CD1c-positive myeloid dendritic cell (primary cell): Measurements from ENCODE around the gene PLA2G6.
"Not testable (repeated sequence)": the region's sequence is repeated elsewhere in the genome, so short reads cannot be mapped to it uniquely, and the experiment has no call there.

Experiments
- DNase-seq: peaks from one replicate; pipeline ENCODE4 v3.0.0-alpha.2; 2016; ENCODE audit errors: extremely low spot score

Gene PLA2G6

DNA sequence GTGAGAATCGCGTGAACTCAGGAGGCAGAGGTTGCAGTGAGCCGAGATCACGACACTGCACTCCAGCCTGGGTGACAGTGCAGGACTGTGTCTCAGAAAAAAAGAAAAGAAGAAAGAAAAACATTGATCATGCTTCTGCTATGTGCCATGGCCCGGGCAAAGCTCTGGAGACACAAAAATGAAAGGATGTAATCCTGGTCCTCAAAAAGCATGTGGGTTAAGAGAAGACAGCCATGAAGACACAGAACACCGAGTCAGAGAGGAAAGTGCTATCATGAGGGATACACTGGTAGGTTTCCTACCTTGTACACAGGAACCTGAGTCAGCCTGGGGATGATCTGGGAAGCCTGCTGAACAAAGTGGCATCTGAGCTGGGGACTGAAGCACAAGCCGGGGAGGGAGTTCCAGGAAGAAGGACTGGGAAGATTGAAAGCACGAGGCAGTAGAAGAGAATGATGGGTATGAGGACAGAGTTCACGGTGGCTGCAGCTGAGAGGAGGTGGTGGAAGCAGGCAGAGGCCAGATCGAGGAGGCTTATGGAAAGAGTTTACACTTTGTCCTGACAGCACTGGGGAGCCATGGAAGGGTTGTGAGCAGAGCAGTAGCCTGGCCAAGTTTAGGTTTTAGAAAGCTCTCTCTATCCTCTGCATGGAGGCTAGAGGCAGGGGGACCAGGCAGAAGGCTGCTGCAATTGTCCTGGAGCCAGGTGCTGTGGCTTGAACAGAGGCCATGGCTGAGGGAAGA is 10.3 kb upstream of the PLA2G6 start:
- no peak for DNase-seq

DNA sequence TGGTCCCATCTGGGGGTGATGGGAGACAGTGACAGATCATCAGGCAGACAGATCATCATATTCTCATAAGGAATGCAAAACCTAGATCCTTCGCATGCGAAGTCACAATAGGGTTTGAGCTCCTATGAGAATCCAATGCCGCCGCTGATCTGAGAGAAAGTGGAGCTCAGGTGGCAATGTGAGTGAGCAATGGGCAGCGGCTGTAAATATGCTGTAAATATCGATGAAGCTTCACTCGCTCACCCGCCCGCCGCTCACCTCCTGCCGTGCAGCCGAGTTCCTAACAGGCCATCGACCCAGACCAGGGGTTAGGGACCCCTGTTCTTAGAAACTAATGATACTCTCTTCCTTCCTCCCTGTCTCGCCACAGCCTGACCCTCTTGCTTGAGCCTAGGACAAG is 9.4 kb upstream of the PLA2G6 start:
- DNase-seq = no peak

DNA sequence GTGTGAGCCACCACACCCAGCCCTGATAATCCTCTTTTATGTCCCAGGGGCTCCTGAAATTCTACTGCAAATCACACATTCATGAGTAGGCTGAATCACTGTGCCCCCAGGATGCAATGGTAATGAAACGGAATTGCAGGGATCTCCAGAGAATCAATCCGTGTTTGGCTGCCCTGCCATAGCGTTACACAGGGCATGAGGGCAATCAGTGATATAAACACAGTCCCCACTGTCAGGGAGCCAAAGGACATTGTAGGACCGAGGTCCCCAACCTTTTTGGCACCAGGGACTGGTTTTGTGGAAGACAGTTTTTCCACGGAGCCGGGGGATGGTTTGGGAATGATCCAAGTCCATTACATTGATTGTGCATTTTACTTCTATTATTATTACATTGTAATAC is 9.0 kb upstream of the PLA2G6 start:
- DNase-seq = no peak

DNA sequence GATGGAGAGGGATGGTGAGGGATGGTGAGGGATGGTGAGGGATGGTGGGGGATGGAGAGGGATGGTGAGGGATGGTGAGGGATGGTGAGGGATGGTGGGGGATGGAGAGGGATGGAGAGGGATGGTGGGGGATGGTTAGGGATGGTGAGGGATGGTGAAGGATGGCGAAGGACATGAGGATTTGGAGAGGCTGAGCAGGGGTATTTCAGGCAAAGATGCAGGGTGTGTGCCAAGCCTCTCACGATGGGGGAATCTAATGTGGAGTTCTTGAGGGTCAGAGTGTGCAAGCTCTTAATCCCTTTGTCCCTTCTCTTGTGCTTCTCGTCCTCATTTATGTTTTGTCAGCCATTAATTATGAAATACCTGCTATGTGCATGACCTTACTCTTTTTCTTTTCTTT is 7.5 kb upstream of the PLA2G6 start:
- no peak for DNase-seq

DNA sequence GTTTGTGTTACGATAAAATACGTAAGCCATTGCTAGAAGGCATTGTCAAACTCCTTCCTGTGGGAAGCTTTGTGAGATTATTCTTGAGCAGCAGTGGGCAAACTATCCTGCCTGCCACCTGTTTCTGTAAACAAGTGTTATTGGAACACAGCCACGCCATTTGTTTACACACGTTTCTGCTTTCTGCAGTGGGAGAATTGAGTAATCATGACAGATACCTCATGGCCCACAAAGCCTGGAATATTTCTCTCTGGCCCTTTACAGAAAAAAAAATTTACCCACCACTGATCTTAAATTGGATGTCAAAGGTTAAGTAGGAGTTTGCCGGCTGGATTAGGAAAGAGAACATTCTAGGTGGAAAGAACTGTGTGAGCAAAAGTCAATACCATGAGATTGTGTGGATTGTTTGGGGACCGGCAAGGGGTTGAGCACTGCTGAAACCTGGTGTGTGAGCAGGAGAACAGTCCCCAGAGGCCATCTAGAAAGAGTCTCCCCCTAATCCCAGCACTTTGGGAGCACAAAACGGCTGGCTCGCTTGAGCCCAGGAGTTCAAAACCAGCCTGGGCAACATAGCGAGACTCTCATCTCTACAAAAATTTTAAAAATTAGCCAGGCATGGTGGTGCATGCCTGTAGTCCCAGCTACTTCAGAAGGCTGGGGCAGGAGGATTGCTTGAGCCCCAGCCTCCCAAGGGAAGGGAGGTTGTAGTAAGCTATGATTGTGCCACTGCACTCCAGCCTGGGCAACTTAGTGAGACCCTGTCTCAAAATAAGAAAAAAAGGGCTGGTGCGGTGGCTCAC is 6.0 kb upstream of the PLA2G6 start:
- DNase-seq = peak; percentile 27

DNA sequence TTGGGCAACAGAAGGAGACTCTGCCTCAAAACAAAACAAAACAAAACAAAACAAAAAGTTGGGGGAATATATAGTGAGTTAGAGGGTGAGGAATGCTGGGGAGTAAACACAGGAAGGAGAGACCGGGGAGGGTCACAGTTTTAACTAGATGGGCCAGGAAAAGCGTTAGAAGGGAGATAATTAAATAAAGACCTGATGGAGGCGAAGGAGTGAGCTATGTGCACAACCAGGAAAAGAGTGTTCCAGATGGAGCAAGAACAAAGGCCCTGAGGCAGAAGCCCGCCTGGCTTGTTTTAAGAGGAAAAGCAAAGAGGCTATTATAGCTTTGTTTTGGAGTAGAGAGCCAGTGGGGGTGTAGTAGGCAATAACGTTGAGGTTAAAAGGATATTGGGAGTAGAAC is 4.8 kb upstream of the PLA2G6 start:
- DNase-seq = no peak

DNA sequence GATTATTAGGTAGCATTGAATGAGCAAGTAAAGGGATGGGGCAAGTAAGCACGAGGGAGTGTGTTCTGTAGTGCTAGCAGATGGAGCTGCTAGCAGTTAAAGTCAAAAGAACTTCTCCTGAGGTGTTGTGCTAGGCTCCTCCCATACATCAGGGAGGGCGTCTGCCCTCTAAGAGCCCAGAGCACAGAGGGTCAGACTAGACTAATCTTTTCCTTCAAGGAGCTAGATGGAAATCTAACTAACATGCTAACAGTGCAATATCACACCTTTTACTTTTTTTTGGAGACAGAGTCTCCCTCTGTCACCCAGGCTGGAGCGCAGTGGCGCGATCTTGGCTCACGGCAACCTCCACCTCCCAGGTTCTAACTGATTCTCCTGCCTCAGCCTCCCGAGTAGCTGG is 3.2 kb upstream of the PLA2G6 start:
- no peak for DNase-seq

DNA sequence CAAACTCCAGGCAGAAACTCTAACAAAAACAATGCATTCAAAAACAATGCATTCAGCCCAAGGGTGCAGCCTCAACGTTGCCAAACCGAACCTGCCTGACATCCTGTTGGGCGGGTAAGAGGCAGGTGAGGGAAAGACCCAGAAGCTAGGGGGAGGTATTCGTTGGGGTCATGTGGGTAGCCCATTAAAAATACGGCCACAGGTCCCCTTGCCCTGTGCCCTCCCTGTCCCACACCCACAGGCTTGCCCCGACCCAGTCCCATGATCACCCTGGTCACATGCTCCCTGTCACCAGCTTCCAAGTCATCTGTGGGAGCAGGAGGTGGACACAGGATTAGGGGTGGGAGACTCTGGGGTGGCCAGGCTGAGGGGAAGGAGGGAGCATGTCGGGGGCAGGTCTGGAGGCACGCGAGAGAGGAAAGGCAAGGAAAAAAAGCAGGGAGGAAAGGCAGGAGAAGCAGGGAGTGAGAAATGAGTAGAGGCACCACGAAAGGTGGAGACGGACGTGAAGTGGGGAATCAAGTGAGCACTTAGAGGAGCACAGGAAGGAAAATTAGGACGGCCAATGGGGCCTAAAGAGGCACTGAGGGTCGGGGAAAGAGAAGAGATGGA is 683 bp downstream of the PLA2G6 start:
- DNase-seq = peak; percentile 77

DNA sequence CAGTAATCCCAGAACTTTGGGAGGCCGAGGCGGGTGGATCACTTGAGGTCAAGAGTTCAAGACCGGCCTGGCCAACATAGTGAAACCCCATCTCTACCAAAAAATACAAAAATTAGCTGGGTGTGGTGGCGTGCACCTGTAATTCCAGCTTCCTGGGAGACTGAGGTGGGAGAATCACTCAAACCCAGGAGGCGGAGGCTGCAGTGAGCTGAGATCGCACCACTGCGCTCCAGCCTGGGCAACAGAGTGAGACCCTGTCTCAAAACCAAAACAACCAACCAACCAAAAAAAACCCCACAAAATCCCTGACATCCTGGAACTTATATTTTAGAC is 3.1 kb downstream of the PLA2G6 start:
- DNase-seq = not testable (repeated sequence)

DNA sequence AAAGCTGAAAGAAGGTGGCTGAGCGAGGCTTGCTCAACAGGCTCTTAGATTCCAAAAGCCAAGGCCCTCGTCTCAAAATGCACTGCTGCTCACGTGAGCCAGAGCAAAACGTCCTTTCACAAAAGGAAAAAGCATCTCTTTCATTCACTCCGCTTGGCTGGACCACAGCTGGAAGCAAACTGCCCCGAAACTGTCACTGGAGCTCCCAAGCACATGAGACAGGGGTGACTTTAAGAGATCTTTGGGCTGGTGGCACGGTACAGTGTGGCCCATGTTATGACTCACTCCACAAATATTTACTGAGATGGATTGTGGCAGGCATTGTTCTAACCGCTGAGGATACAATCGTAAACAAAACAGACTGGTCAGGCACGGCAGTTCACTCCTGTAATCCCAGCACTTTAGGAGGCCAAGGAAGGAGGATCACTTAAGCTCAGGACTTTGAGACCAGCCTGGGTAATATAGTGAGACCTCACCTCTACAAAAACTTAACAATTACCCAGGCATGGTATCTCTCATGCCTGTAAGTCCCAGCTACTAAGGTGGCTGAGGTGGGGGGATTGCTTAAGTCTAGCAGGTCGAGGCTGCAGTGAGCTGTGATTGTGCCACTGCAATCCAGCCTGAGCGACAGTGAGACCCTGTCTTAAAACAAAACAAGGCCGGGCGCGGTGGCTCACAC is 3.6 kb downstream of the PLA2G6 start:
- no peak for DNase-seq

DNA sequence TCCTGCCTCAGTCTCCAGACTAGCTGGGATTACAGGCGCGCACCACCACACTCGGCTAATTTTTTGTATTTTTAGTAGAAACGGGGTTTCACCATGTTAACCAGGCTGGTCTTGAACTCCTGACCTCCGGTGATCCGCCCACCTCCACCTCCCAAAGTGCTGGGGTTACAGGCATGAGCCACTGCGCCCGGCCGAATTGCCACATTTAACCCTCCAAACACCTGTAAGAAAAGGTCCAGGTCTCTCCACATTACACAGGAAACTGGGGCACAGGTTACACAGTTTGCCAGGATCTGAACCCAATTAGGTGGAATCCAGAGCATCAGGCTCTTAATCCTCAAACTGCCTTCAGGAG is 4.1 kb downstream of the PLA2G6 start:
- DNase-seq = not testable (repeated sequence)

DNA sequence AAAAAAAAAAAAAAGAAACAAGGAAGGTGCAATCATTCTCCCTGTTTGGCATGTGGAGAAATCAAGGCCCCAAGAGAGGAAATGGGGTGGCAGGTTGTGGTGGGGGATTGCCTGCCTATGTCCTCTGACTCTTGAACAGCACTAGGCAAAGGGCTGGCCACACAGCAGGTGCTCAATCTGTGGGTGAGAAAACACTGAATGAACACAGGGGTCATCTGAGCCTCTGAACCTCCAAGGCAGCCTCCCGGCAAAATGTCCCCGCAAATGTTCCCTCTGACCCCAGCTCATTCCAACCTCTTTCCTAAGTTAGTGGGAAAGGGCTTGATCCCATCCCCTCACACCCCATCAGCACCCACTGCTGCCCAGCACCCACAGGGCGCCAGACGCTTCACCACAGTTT is 4.6 kb downstream of the PLA2G6 start:
- DNase-seq = no peak

DNA sequence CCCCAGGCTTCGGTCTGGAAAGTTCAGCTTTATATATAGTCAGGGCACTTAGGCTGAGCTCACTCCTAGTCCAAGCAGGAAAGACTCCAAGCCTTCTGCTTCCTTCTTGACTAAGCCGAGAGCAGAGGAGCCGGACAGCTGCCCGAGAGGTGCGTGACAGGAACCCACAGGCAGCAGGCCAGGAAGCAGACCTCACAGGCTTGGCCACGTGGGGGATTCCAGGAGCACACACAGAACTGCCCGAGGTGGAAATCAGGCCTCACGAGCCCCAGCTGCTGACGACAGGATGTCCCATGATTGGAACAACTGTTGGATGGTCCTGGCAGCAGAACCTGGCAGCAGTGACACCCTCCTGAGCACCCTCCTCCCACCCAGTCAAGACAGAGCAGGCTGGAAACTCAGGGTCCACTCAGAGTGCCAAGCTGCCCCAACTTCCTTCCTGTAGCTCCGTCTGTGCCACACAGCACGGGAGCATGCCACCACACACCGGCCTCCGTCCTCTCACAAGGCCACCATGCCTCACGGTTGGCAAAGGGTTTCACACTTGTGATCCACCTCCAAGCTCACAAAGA is 5.4 kb downstream of the PLA2G6 start:
- DNase-seq = peak; percentile 93

DNA sequence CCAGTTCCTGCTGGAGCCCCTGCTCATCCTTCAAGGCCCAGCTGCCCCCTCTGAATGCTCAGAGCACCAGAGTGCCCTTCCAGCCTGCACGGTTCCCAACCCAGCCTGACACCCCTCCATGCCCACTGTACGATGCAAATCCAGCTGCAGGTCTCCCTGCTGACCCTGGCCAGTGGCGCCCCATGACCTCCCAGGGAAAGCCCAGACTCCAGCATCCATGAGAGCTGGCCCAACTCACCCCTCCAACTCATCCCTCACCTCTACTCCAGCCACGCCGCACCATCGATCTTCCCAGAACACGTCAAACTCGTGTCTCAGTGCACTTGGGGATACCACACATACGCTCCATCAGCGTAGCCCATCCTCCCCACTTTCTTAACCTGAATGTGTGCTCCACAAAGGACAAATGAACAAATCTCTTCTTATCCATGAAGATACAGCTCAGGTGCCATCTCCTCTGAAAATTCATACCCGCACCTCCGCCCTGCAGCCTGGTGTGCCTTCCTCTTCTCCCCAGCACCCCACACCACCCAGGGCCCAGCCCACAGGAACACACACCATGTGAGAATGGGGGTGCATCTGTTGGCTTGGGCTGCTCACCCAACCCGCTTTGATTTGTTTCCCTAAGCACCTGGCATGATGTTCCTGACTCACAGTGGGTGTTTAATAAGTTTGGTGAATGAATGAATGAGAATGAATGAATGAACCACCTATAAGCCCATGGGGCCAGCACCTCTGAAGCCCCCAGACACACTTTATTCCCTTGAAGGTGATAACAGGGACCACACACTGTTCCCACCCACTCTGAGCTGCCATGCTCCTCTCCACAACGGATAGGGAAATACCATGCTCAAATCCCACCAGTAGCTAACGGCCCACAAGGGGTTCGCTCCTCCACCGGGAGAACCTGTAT is 6.2 kb downstream of the PLA2G6 start:
- DNase-seq = no peak

DNA sequence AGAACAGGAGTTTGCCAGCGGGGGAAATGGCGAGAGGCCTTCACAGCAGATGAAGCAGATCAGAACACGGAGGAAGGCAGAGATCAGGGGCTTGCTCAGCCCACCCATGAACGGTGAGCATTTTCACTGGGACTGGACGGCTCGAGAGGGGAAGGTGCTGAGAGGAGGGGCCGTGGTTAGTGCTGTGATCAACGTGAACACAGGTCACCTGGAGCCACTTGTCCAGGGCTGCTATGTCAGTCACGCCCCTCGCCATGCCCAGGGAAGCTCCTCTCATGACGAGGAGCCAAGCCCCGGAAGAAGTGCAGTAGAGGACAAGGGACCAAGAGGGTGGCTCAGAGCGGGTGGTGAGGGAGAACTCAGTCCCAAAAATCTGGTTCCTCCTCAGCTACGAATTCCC is 7.0 kb downstream of the PLA2G6 start:
- no peak for DNase-seq

DNA sequence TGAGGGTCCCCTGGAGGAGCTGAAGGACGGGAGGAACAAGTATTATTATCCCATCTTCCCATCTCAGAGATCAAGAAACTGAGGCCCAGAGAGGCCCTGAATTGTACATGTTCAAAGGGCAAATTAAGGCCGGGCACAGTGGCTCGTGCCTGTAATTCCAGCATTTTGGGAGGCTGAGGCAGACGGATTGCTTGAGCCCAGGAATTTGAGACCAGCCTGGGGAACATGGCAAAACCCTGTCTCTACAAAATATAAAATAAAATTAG is 8.1 kb downstream of the PLA2G6 start:
- no peak for DNase-seq

DNA sequence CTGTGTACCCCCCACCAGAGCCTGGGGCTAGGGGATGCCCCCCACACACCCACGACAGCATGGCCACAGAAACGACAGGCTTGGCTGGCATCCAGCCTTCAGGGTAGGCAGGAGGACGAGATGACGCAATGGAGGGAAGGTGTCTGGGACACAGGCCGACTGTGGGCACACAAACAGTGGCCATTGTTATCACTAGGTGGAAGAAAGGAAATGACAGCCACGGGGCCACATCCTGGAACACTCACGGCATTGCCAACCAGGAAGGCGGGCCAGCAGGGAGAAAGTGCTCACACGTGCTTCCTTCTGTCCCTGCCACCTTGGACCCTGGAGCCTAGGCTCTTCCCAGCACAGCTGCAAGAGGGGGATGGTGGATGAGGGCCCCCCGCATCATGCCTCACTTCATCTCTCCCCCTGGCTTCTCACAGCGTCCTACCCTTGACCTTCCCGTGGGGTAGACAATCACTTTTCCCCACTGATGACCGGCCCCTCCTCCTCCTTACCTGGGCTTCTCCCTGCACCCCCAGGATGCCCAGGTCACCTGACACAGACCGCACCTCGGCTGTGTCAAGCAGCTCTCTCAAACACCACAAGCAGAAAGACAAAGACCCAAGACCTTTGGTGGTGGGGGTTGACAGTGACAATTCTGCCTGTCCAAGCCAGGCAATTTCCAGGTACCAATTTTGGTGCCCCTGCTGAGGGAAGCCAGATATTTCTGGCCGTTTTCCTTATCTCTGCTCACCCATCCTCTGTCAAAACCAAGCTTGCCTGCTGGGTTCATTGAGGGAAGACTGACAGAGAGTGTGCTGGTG is 8.6 kb downstream of the PLA2G6 start:
- peak; percentile 59 for DNase-seq

DNA sequence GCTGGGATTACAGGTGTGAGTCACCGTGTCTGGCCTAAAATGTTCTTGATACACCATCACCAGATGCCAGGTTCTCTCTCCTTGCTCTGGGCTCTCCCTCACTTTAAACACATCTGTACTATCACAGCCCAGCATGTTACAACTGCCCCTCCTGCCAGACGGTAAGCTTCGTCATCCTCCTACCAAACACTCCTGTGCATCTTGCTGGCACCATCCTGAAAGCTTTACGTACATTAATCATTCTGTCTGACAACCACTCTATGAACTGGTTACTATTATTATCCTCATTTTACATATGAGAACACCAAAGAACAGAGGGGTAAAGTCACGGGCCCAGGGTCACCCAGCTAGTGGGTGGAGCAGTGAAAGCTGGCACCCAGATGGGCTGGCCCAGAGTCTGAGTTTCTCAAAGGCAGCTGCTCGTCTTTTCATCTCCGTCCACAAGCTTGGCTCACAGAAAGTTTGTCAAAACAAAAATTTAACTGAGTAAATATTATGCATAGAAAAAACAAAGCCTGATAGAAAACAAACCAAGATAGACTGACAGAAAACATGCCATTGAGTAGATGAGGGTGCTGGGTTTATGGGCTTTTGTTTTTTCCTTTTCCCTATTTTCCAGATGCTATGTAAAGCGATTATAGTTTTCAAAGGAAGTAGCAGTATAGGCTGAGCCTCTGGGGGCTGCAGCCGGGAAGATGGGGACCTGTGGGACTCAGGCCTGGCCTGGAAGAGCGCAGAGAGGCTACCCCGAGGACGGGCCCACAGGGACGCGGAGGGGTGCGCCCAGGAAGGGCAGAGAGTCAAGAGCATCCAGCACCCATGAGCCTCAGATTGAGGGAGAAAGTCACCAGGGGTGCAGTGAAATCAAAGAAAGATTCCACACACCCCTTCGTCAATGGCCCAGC is 9.5 kb downstream of the PLA2G6 start:
- DNase-seq = no peak

DNA sequence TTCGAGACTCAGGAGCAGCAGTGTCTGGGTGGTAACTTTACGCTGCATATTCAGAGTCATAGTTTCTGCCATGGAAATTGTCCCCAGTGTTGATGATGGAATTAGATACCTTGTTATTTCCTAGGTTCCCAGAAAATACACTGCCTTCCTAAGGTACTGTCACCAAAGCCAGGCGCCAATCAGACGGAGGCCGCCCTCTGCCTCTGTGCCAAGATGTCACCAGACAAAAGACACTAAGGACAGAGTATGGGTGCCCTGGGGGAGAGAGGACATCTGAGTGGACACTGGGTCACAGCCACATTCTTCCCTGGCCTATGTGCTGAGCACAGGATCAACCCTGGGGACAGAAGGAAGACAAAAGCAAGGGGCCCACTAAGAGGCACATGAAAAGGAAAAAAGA is 11.2 kb downstream of the PLA2G6 start:
- DNase-seq = no peak

DNA sequence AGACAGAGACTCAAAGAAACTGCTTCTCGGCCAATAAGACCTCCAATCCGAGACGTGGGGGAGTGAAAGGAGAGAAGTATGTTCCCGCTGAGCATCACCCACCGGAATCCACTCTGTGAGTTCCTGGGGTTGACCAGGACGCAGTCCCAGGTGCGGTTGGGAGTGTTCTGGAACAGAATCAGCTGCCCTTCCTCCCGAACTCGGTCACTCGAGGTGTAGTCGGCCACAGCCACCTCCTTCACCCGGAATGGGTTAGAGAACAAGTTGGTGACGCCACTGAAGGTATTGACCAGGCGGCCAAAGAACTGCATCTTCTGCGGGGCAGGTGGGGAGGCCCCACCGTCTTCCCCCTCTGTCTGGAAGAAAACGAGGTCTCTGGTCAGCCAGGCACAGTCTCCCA is 12.5 kb downstream of the PLA2G6 start:
- no peak for DNase-seq
